Heart right ventricle (tissue), 16 donors: ENCODE data around the gene ADAMTS3. TPM values are rescaled to one million over a fixed set of nuclear protein-coding genes. Genes with fewer than 3 reads are reported as not detected.

Source experiments
- ATAC-seq, 8 donors: fragments of 200-7000 bp; cut with Tn5 transposase; one replicate each; pipeline ENCODE4 v1.9.1; 2020; ENCODE audit warnings: mild to moderate bottlenecking in 8 of 8, moderate library complexity in 8 of 8, moderate number of reproducible peaks in 1 of 8
- DNase-seq, 2 donors: peaks; one replicate each; pipeline ENCODE4 v3.0.0-alpha.2; 2020
- H3K27ac ChIP-seq, 10 donors: fragments of 200-600 bp; sonication (generic) in 2 of 10; one replicate each; pipeline versions ENCODE4 v1.5.0 to v1.8.0; 2020 to 2022; ENCODE audit warnings: mild to moderate bottlenecking in 3 of 10
- H3K27me3 ChIP-seq, 7 donors: fragments of 200-600 bp; one replicate each; pipeline ENCODE4 v1.8.0; 2021 to 2022; ENCODE audit warnings: mild to moderate bottlenecking in 2 of 7
- H3K36me3 ChIP-seq, 9 donors: fragments of 200-600 bp; sonication (generic) in 1 of 9; one replicate each; pipeline versions ENCODE4 v1.5.0 to v1.8.0; 2020 to 2022; ENCODE audit warnings: mild to moderate bottlenecking in 2 of 9
- H3K4me1 ChIP-seq, 9 donors: fragments of 200-600 bp; sonication (generic) in 1 of 9; one replicate each; pipeline versions ENCODE4 v1.5.0 to v1.8.0; 2020 to 2022; ENCODE audit warnings: mild to moderate bottlenecking in 4 of 9
- H3K4me3 ChIP-seq, 10 donors: fragments of 200-600 bp; sonication (generic) in 2 of 10; one replicate each; pipeline versions ENCODE4 v1.5.0 to v1.8.0; 2020 to 2022; ENCODE audit warnings: mild to moderate bottlenecking in 7 of 10, moderate library complexity in 2 of 10
- H3K9me3 ChIP-seq, 11 donors: fragments of 200-600 bp in 10 of 11; sonication (generic) in 2 of 11; one replicate each; pipeline versions ENCODE4 v1.5.0 to v1.8.0; 2013 to 2022; ENCODE audit warnings: mild to moderate bottlenecking in 2 of 11, control low read depth in 1 of 11, moderate library complexity in 1 of 11
- WGBS, 2 donors: extraction: QIAGEN DNeasy Blood & Tissue Kit; methylation state at CpG; one replicate each; pipeline ENCODE4 v1.1.7; 2013; ENCODE audit warnings: inconsistent platforms in 1 of 2; 5-methylcytosine and 5-hydroxymethylcytosine counted together
- intact Hi-C, 10 donors: fragments of 100-400 bp; cut with DNase I; formaldehyde crosslinking; loops; one replicate each; pipeline versions ENCODE4 v1.11.1 to v1.14.2; 2022
- polyA plus RNA-seq, 2 donors: library from polyadenylated mRNA; stranded (reverse); fragments of 200-250 nt; gene quantifications; one replicate each; pipeline ENCODE4 v1.2.3, GENCODE V29; 2013
- total RNA-seq, 10 donors: library from RNA; stranded (reverse); fragmentation: NEBNext Ultra II Directional in 3 of 10; extraction: Animal tissue kit (Norgen Biotek cat#: 25700) in 3 of 10; gene quantifications; one replicate each; pipeline versions ENCODE4 v1.2.1 to v1.2.4, GENCODE V29; 2021 to 2023
- TF ChIP-seq, protein P1 (sequence below), 9 donors: fragments of 200-600 bp; sonication (generic) in 2 of 9; IDR thresholded peaks; one replicate each; pipeline versions ENCODE4 v1.5.0 to v1.8.0; 2021 to 2022; ENCODE audit warnings: antibody characterized with exemption in 9 of 9, mild to moderate bottlenecking in 5 of 9, moderate library complexity in 1 of 9
- donor health status: Arrhythmogenic right ventricular cardiomyopathy.
- donor health status: ischemic (EF 13 %, LVEDD 7.1; RV severe dilation, severe dysfunction).
- donor health status: healthy with polysubstance abuse.
- donor health status: DM: no; HTN: yes; CAD: no.
- donor health status: DM: no; HTN: no; CAD: no.
- donor health status: ischemic (EF 25% LVEDD 6.9; RV normal size, moderate dysfunction).
- donor health status: ischemic (EF 25% LVEDD 5.7; RV mildly dilated, moderate dysfunction).
- donor health status: healthy.
- donor health status: DM: yes; HTN: yes; CAD: no.
- donor health status: Ischemic cardiomyopathy.
- donor health status: ischemic (EF 35%, LVEDD 5.7; RV mildly dilated, moderate dysfunction).
- donor health status: nonischemic (EF 11% LVEDD 7.7; RV severe dilation, severe dysfunction).
- donor health status: DM: yes; HTN: yes; CAD: no.
- donor health status: PGD.
- donor health status: ischemic (EF 29% LVEDD 5.4; RV normal size, mild dysfunction).
- donor health status: nonischemic (EF 23%, LVEDD 6.1; RV moderate dilation, normal function).

Gene ADAMTS3
- total and polyA plus RNA-seq, 12 donors, result 0.23 to 1.1 (median 0.54) TPM

DNA sequence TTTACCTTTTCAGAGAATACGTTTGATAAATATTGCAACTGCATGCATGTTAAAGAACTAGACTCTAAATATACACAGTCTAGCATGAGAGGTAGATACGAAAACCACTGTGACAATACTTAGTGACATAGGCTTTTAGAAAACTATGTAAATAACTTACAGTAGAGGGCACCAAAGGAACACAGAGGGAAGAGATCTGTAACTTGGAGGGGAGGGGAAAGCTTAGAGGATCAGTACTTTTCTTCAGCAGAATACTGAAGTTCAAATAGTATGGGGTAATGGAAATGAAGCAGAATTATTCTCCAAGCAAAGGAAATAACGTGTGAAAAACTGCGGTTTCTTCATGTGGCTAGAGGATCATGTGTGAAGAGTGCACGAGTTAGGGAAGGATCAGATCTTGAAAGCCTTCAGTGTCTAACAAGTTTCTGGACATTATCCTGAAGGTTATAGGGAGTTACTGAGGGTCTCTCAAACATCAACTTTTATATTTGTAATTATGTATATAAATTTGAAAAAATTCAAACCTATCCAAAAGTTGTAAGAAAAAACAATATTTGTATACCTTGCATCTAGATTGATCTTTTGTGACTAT lies 273.0 kb downstream of the ADAMTS3 start:
- Histone ChIP-seq H3K4me1 (no peaks in the 10 kb centered on the region), H3K27ac (no peak overlapping the region), H3K9me3 (no peaks in the 10 kb centered on the region), H3K36me3 (no peaks in the 10 kb centered on the region), H3K27me3 (no peaks in the 10 kb centered on the region), H3K4me3 (no peak overlapping the region)
- TF ChIP-seq, protein P1, sequence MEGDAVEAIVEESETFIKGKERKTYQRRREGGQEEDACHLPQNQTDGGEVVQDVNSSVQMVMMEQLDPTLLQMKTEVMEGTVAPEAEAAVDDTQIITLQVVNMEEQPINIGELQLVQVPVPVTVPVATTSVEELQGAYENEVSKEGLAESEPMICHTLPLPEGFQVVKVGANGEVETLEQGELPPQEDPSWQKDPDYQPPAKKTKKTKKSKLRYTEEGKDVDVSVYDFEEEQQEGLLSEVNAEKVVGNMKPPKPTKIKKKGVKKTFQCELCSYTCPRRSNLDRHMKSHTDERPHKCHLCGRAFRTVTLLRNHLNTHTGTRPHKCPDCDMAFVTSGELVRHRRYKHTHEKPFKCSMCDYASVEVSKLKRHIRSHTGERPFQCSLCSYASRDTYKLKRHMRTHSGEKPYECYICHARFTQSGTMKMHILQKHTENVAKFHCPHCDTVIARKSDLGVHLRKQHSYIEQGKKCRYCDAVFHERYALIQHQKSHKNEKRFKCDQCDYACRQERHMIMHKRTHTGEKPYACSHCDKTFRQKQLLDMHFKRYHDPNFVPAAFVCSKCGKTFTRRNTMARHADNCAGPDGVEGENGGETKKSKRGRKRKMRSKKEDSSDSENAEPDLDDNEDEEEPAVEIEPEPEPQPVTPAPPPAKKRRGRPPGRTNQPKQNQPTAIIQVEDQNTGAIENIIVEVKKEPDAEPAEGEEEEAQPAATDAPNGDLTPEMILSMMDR (IDR thresholded peaks at IDR 0.05), result peak; percentile 30 to 82 (median 67)
- WGBS, 2 donors, result 16 to 22% methylated on average over 5 of the region's 5 CpGs
- DNase-seq (no peak), ATAC-seq (peak in 7 of 8 donors; percentile 56 to 77 (median 70))
- intact Hi-C loops, result loop anchor here in 5 of 10 donors (2.0 to 10.0 kb wide), 5 partner anchors 169 to 729 kb away; no protein-coding TSS in a partner anchor

DNA sequence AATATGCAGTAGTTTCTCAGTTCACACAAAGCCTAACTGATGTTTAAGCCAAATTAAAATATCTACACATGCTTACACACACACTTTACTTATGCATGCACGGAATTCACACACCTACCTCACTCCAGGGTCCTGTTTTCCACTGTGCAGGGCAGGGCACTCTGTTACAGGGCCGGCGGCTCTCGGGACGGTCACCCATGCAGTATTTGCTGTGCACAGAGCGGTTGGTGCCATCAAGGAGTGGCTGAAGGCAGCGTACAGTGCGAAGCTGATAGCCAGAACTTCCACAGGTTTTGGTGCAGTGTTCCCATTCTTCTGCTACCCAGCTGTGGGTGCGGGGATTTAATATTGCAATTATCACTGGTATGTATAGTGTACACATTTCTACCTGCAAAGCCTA lies 278.3 kb downstream of the ADAMTS3 start:
- no peaks in the 10 kb centered on the region for H3K36me3 ChIP-seq
- no peaks in the 10 kb centered on the region for H3K4me1 ChIP-seq
- no peak overlapping the region for H3K27ac ChIP-seq
- intact Hi-C loops, result loop anchor here in 3 of 10 donors (10.0 kb wide), 2 partner anchors 174 to 734 kb away; no protein-coding TSS in a partner anchor
- H3K4me3 ChIP-seq, result no peak overlapping the region
- no peaks in the 10 kb centered on the region for H3K9me3 ChIP-seq
- no peaks in the 10 kb centered on the region for H3K27me3 ChIP-seq
- TF ChIP-seq, protein P1 (IDR thresholded peaks at IDR 0.05), result no peak
- DNase-seq, result no peak
- no peak for ATAC-seq
- 95 to 96% methylated on average over 9 of the region's 9 CpGs for WGBS, 2 donors

DNA sequence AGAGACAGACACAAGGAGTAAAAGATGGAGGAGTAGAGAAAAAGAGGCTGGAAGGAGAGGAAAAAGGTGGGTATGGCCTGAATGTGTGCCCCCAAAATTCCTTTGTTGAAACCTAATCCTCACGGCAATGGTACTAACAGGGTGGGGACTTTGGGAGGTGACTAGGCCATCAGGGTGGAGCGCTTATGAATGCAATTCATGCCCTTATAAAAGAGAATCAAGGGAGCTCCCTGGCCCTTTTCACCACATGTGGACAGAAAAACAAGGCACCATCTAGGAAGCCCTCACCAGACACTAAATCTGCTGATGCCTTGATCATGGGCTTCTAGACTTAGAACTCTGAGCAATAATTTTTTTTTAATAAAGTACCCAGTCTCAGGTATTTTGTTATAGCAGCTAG lies 282.1 kb downstream of the ADAMTS3 start:
- DNase-seq (no peak), ATAC-seq (no peak)
- Histone ChIP-seq H3K27me3 (no peaks in the 10 kb centered on the region), H3K4me3 (no peak overlapping the region), H3K4me1 (no peaks in the 10 kb centered on the region), H3K9me3 (no peaks in the 10 kb centered on the region), H3K36me3 (no peaks in the 10 kb centered on the region), H3K27ac (no peak overlapping the region)
- intact Hi-C loops, result no loop called here
- TF ChIP-seq, protein P1 (IDR thresholded peaks at IDR 0.05), result no peak
- 91 to 96% methylated on average over 2 of the region's 2 CpGs for WGBS, 2 donors

DNA sequence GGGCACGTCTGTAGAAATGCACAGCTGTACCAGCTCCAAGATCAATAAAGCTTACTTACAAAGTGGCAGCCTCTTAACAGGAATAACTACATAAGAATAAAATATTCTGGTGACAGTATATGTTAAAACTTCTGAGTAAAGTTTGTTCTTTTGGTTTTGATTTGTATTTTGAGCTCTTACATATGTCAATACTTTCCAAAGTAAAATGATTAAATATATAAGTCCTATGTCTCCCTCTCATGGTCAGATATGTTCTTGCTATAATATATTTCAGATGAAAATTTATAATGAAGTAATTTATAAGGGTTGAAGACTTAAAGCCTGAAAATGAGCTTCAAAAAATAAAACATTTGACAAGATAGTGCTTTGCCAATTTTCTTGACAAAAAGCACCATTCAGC lies 282.8 kb downstream of the ADAMTS3 start:
- TF ChIP-seq, protein P1 (IDR thresholded peaks at IDR 0.05), result peak in 2 of 9 donors; percentile 14 to 26
- H3K4me3 ChIP-seq, result no peak overlapping the region
- no peaks in the 10 kb centered on the region for H3K9me3 ChIP-seq
- ATAC-seq, result no peak
- WGBS, 2 donors, result 87 to 88% methylated on average over 1 of the region's 1 CpG
- no peaks in the 10 kb centered on the region for H3K4me1 ChIP-seq
- DNase-seq, result no peak
- no peaks in the 10 kb centered on the region for H3K27me3 ChIP-seq
- H3K36me3 ChIP-seq, result no peaks in the 10 kb centered on the region
- H3K27ac ChIP-seq, result no peak overlapping the region
- intact Hi-C loops, result no loop called here
